ENCODE data around the gene MSN.

The MSN gene

DNA sequence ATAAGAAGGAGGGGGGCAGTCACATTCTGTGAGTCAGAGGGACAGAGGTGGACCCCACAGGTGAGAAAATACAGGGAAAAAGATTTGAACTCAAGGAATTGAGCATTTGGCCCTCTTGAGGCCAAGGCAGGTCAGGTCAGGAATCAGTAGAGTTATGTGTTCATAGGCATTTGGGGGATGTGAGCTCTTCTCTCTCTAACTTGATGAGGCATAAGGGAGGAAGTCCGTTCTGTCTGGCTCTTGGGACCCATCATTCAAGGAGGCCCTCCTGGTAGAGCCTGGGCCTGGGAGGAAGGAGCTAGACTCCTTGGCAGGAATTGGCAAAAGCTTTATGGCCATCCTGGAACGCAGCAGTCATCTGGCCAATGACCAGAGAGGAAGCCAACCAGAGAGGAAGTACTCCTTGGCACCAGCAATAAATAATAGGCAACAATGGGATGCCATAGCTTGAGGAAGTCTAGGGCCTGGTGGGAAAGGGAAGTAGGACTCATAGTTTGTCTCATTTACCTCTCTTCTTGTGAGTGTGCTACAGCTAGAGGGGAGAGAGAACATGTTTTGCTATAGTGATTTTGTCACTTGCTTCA is 53.0 kb downstream of the MSN start:
- Histone ChIP-seq H3K36me3 (ENCODE audit: low read length) (no peaks in the 10 kb centered on the region), H2AFZ (ENCODE audit: low read depth, low read length, severe bottlenecking) (no peak overlapping the region), H3K27me3 (ENCODE audit: low read length) (no peaks in the 10 kb centered on the region), H4K20me1 (ENCODE audit: low read depth, low read length) (no peaks in the 10 kb centered on the region), H3K79me2 (ENCODE audit: insufficient read depth, low read length) (peaks cover 53% of the 10 kb centered on the region), H3K9ac (ENCODE audit: low read length) (no peak overlapping the region), H3F3A (ENCODE audit: insufficient read depth) (no peaks in the 10 kb centered on the region), H3K4me3 (ENCODE audit: insufficient read depth, low read length, poor library complexity, severe bottlenecking) (no peak overlapping the region), H3K4me2 (ENCODE audit: low read depth, low read length, poor library complexity, severe bottlenecking) (no peak overlapping the region), H3K9me2 (replicated peaks; ENCODE audit: insufficient read depth, low read length) (no peaks in the 10 kb centered on the region), H3K9me3 (ENCODE audit: insufficient read depth, low read length) (no peaks in the 10 kb centered on the region), H3K27ac (ENCODE audit: low read depth, low read length) (no peak overlapping the region)
- no peak for TF ChIP-seq EZH2phosphoT487 (conservative IDR thresholded peaks at IDR 0.05; ENCODE audit: low read length)
- TF ChIP-seq, protein P1, sequence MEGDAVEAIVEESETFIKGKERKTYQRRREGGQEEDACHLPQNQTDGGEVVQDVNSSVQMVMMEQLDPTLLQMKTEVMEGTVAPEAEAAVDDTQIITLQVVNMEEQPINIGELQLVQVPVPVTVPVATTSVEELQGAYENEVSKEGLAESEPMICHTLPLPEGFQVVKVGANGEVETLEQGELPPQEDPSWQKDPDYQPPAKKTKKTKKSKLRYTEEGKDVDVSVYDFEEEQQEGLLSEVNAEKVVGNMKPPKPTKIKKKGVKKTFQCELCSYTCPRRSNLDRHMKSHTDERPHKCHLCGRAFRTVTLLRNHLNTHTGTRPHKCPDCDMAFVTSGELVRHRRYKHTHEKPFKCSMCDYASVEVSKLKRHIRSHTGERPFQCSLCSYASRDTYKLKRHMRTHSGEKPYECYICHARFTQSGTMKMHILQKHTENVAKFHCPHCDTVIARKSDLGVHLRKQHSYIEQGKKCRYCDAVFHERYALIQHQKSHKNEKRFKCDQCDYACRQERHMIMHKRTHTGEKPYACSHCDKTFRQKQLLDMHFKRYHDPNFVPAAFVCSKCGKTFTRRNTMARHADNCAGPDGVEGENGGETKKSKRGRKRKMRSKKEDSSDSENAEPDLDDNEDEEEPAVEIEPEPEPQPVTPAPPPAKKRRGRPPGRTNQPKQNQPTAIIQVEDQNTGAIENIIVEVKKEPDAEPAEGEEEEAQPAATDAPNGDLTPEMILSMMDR (IDR thresholded peaks at IDR 0.05; ENCODE audit: insufficient read depth, low read length, poor library complexity, severe bottlenecking): no peak

DNA sequence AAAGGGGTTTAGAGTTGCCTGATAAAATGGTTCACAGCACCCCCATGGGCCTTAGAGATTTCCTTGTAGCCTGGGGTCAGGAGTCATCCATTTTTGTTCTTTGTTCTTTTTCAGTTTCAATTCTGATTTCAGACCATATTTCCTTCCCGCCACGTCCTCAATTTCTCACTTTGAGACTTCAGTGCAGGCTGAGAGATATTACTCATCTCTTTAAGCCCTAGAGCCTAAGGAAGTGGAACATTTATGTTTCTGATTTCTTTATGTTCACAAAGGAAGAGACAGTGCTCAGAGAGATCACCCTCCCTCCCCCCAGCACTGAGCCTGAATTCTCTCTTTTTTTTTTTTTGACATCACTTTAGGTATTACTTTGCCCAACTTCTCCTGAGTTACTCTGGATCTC is 56.3 kb downstream of the MSN start:
- H3K36me3 ChIP-seq (ENCODE audit: low read length): no peaks in the 10 kb centered on the region
- no peak for TF ChIP-seq EZH2phosphoT487 (conservative IDR thresholded peaks at IDR 0.05; ENCODE audit: low read length)
- TF ChIP-seq, protein P1 (IDR thresholded peaks at IDR 0.05; ENCODE audit: insufficient read depth, low read length, poor library complexity, severe bottlenecking): no peak
- no peak overlapping the region for H3K4me3 ChIP-seq (ENCODE audit: insufficient read depth, low read length, poor library complexity, severe bottlenecking)
- no peaks in the 10 kb centered on the region for H3K27me3 ChIP-seq (ENCODE audit: low read length)
- peaks cover 44% of the 10 kb centered on the region for H3K79me2 ChIP-seq (ENCODE audit: insufficient read depth, low read length)
- no peak overlapping the region for H3K9ac ChIP-seq (ENCODE audit: low read length)
- no peak overlapping the region for H3K4me2 ChIP-seq (ENCODE audit: low read depth, low read length, poor library complexity, severe bottlenecking)
- no peaks in the 10 kb centered on the region for H3K9me2 ChIP-seq (replicated peaks; ENCODE audit: insufficient read depth, low read length)
- H2AFZ ChIP-seq (ENCODE audit: low read depth, low read length, severe bottlenecking): no peak overlapping the region
- no peaks in the 10 kb centered on the region for H3K9me3 ChIP-seq (ENCODE audit: insufficient read depth, low read length)
- no peaks in the 10 kb centered on the region for H3F3A ChIP-seq (ENCODE audit: insufficient read depth)
- H4K20me1 ChIP-seq (ENCODE audit: low read depth, low read length): no peaks in the 10 kb centered on the region
- no peak overlapping the region for H3K27ac ChIP-seq (ENCODE audit: low read depth, low read length)

DNA sequence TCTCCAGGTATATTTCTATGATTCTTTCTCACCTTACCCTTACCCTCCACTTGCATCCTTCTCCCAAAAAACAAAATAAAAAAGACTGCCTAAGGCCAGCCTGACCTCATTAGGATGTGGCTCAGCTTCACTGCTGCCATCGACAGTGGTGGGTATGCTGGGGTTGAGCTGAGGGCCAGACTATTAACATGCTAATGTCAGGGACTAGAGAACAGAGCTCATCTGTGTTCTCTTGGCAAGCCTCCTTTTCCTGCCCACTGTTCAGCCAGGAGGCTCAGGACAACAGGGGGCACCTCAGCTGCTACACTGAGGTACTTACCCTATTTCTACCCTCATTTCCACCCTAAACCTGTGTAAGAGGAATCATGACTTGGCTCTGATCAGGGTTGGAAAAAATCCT is 59.3 kb downstream of the MSN start:
- Histone ChIP-seq H3K36me3 (ENCODE audit: low read length) (no peaks in the 10 kb centered on the region), H2AFZ (ENCODE audit: low read depth, low read length, severe bottlenecking) (no peak overlapping the region), H3K4me2 (ENCODE audit: low read depth, low read length, poor library complexity, severe bottlenecking) (no peak overlapping the region), H3K4me3 (ENCODE audit: insufficient read depth, low read length, poor library complexity, severe bottlenecking) (no peak overlapping the region), H3K79me2 (ENCODE audit: insufficient read depth, low read length) (peaks cover 31% of the 10 kb centered on the region), H3K9me2 (replicated peaks; ENCODE audit: insufficient read depth, low read length) (no peaks in the 10 kb centered on the region), H3K27me3 (ENCODE audit: low read length) (no peaks in the 10 kb centered on the region), H3K9ac (ENCODE audit: low read length) (no peak overlapping the region), H3F3A (ENCODE audit: insufficient read depth) (no peaks in the 10 kb centered on the region), H3K9me3 (ENCODE audit: insufficient read depth, low read length) (no peaks in the 10 kb centered on the region), H3K27ac (ENCODE audit: low read depth, low read length) (no peak overlapping the region), H4K20me1 (ENCODE audit: low read depth, low read length) (no peaks in the 10 kb centered on the region)
- TF ChIP-seq EZH2phosphoT487 (conservative IDR thresholded peaks at IDR 0.05; ENCODE audit: low read length): no peak
- TF ChIP-seq, protein P1 (IDR thresholded peaks at IDR 0.05; ENCODE audit: insufficient read depth, low read length, poor library complexity, severe bottlenecking): no peak

All from SU-DHL-6 (cell line).